B cell (primary cell): Measurements from ENCODE around the gene VPS39. TPM values are rescaled to one million over a fixed set of nuclear protein-coding genes. Genes with fewer than 3 reads are reported as not detected.

Experiments used
- ATAC-seq: fragments of 200-7000 bp; cut with Tn5 transposase; one replicate; pipeline ENCODE4 v1.10.0; 2021; ENCODE audit warnings: low read depth, mild to moderate bottlenecking, moderate number of reproducible peaks, moderate library complexity
- CTCF ChIA-PET: fragments of 350-600 bp; sonication (Branson Sonifier 250); formaldehyde crosslinking; loops from one replicate; lab custom pipeline; 2021; ENCODE audit warnings: antibody characterized with exemption, inconsistent platforms; lab: Charles Lee
- POLR2A ChIA-PET: fragments of 350-600 bp; sonication (Branson Sonifier 250); formaldehyde crosslinking; loops from one replicate; lab custom pipeline; 2021; ENCODE audit warnings: antibody characterized with exemption; lab: Charles Lee
- DNase-seq: peaks from one replicate; pipeline ENCODE4 v3.0.0; 2013
- H2AFZ ChIP-seq: 2 replicates; pipeline ENCODE4 v1.6.1; 2012; ENCODE audit warnings: mild to moderate bottlenecking, low read depth, low read length; ENCODE audit not compliant: insufficient read depth, poor library complexity, severe bottlenecking
- H3K27ac ChIP-seq, 2 donors: 1 replicate in 1 of 2; 2 replicates in 1 of 2; pipeline ENCODE4 v1.5.1; 2012 to 2013; ENCODE audit warnings: low read length in 2 of 2, mild to moderate bottlenecking in 2 of 2, moderate library complexity in 1 of 2
- H3K27me3 ChIP-seq, 4 experiments: fragments of 200-600 bp in 1 of 4; sonication (generic) in 1 of 4; replicated peaks in 1 of 4; 1 replicate in 2 of 4; 2 replicates in 2 of 4; pipeline versions ENCODE4 v1.6.1 to v1.7.0; 2013 to 2016; ENCODE audit warnings: low read length in 3 of 4, mild to moderate bottlenecking in 2 of 4, mixed read lengths in 1 of 4, moderate library complexity in 1 of 4; ENCODE audit not compliant: insufficient read depth in 4 of 4, control insufficient read depth in 3 of 4; ENCODE audit errors: control extremely low read depth in 1 of 4
- H3K36me3 ChIP-seq, 2 experiments: replicated peaks in 1 of 2; 1 replicate in 1 of 2; 2 replicates in 1 of 2; pipeline versions ENCODE4 v1.6.1 to v1.7.1; 2013; ENCODE audit warnings: low read length in 1 of 2; ENCODE audit not compliant: insufficient read depth in 2 of 2, control insufficient read depth in 1 of 2; ENCODE audit errors: control extremely low read depth in 1 of 2, extremely low read depth in 1 of 2
- H3K4me1 ChIP-seq, 2 donors: fragments of 200-600 bp in 1 of 2; sonication (generic) in 1 of 2; 1 replicate in 1 of 2; 2 replicates in 1 of 2; pipeline versions ENCODE4 v1.5.1 to v1.6.1; 2013 to 2017; ENCODE audit warnings: low read length in 2 of 2; ENCODE audit not compliant: control insufficient read depth in 2 of 2, insufficient read depth in 2 of 2
- H3K4me2 ChIP-seq: replicated peaks from 2 replicates; pipeline ENCODE3; 2012; ENCODE audit warnings: mild to moderate bottlenecking, low read depth, low read length; ENCODE audit not compliant: poor library complexity, severe bottlenecking
- H3K4me3 ChIP-seq, 5 experiments: fragments of 200-600 bp in 1 of 5; sonication (generic) in 1 of 5; 1 replicate in 3 of 5; 2 replicates in 2 of 5; pipeline versions ENCODE4 v1.5.1 to v1.7.0; 2011 to 2016; ENCODE audit warnings: low read length in 4 of 5, mild to moderate bottlenecking in 4 of 5, low read depth in 2 of 5, control low read depth in 1 of 5, moderate library complexity in 1 of 5; ENCODE audit not compliant: insufficient read depth in 1 of 5; ENCODE audit errors: control extremely low read depth in 1 of 5, extremely low read depth in 1 of 5
- H3K79me2 ChIP-seq: fragments of 200-600 bp; sonication (generic); one replicate; pipeline ENCODE4 v1.6.0; 2016; ENCODE audit warnings: low read length; ENCODE audit not compliant: control insufficient read depth, insufficient read depth
- H3K9ac ChIP-seq: fragments of 200-600 bp; sonication (generic); 2 replicates; pipeline ENCODE4 v1.6.1; 2017; ENCODE audit warnings: mild to moderate bottlenecking, low read length, moderate library complexity
- H3K9me3 ChIP-seq, 3 donors: one replicate each; pipeline versions ENCODE4 v1.6.1 to v1.7.1; 2013; ENCODE audit warnings: low read length in 2 of 3; ENCODE audit not compliant: control insufficient read depth in 2 of 3, insufficient read depth in 1 of 3; ENCODE audit errors: control extremely low read depth in 1 of 3
- H4K20me1 ChIP-seq: 2 replicates; pipeline ENCODE4 v1.6.0; 2012; ENCODE audit warnings: mild to moderate bottlenecking, low read length; ENCODE audit not compliant: insufficient read depth, control insufficient read depth, poor library complexity, severe bottlenecking
- H3K27ac Mint-ChIP-seq: one replicate; pipeline ENCODE4 v1.8.0; 2021; ENCODE audit warnings: mixed read lengths
- H3K27me3 Mint-ChIP-seq: one replicate; pipeline ENCODE4 v1.8.0; 2021; ENCODE audit warnings: mixed read lengths
- H3K4me1 Mint-ChIP-seq: one replicate; pipeline ENCODE4 v1.8.0; 2021; ENCODE audit warnings: mixed read lengths
- H3K4me3 Mint-ChIP-seq: one replicate; pipeline ENCODE4 v1.8.0; 2021; ENCODE audit warnings: mixed read lengths
- H3K9me3 Mint-ChIP-seq: one replicate; pipeline ENCODE4 v1.8.0; 2022; ENCODE audit warnings: mixed read lengths; ENCODE audit not compliant: insufficient read depth
- EZH2 ChIP-seq: IDR thresholded peaks from 2 replicates; pipeline ENCODE4 v1.6.1; 2012; ENCODE audit warnings: borderline replicate concordance, low read depth, mild to moderate bottlenecking, moderate library complexity, low read length; ENCODE audit not compliant: insufficient read depth, poor library complexity, severe bottlenecking
- WGBS: methylation state at CpG from one replicate; pipeline ENCODE4 v1.1.5; 2013; ENCODE audit warnings: missing lambda C conversion rate; ENCODE audit not compliant: insufficient coverage; 5-methylcytosine and 5-hydroxymethylcytosine counted together
- intact Hi-C: fragments of 100-400 bp; cut with micrococcal nuclease; formaldehyde crosslinking; loops from one replicate; pipeline ENCODE4 v1.10.0; 2022
- polyA plus RNA-seq: library from polyadenylated mRNA; depleted of rRNA; stranded (reverse); fragments of >200 nt; gene quantifications from 2 replicates; pipeline ENCODE4 v1.2.3, GENCODE V29; 2012
- total RNA-seq, 2 donors: library from RNA; stranded (reverse); fragments of 120-200 nt in 1 of 2; gene quantifications; 1 replicate in 1 of 2; 2 replicates in 1 of 2; pipeline versions ENCODE4 v1.2.3 to v1.2.4, GENCODE V29; 2013 to 2022
- TF ChIP-seq, protein P1 (sequence below): fragments of 200-600 bp; IDR thresholded peaks from one replicate; pipeline ENCODE4 v1.8.0; 2022; ENCODE audit warnings: antibody characterized with exemption, mild to moderate bottlenecking

VPS39 gene
- total and polyA plus RNA-seq, 2 donors (not counting 1 experiment from before 2014, with no cell fraction given) = 82.8 to 145 TPM

DNA sequence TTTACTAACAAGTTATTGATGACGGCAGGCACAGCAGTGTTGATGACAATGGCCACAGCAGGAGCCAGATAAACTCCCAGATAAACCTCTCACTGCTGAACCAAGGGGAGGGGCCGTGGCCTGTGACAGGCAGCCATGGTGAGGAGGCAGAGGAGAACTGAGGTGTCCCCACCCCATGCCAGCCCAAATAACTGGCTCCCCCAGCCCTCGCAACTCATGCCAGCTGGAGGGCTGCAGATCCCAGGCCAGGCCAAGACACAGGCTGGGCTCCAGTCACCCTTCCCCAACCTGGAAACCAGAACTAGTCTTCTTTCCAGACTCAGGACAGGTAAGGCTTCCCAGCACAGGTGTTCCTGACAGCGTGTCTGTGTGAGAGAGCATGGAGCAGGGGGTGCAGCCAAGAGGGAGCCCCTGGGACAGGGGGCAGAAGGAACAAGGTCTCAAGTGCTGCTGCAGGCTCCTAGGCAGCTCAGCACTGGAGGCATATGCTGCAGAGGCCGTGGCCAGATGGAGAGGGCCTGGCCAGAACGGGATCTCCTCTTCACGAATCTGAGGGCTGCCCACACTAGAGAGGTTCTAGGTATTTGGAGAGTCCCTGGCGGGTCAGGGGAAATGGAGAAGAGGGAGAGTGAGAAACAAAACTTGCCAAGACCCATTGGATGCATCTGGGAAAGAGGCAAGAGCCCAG is 67.6 kb downstream of the VPS39 start:
- no peak overlapping the region for H2AFZ ChIP-seq
- no peaks in the 10 kb centered on the region for H3K9me3 ChIP-seq
- H3K9ac ChIP-seq = no peak overlapping the region
- Mint-ChIP-seq H3K4me3 (no peak overlapping the region), H3K4me1 (no peaks in the 10 kb centered on the region), H3K9me3 (no peaks in the 10 kb centered on the region), H3K27ac (no peak overlapping the region), H3K27me3 (peaks cover 7% of the 10 kb centered on the region)
- H3K4me2 ChIP-seq = no peak overlapping the region
- 86% methylated on average over 6 of the region's 8 CpGs for WGBS
- peaks cover 0 to 3% (median 0%) of the 10 kb centered on the region in 4 experiments for H3K27me3 ChIP-seq
- TF ChIP-seq EZH2 = no peak
- TF ChIP-seq, protein P1, sequence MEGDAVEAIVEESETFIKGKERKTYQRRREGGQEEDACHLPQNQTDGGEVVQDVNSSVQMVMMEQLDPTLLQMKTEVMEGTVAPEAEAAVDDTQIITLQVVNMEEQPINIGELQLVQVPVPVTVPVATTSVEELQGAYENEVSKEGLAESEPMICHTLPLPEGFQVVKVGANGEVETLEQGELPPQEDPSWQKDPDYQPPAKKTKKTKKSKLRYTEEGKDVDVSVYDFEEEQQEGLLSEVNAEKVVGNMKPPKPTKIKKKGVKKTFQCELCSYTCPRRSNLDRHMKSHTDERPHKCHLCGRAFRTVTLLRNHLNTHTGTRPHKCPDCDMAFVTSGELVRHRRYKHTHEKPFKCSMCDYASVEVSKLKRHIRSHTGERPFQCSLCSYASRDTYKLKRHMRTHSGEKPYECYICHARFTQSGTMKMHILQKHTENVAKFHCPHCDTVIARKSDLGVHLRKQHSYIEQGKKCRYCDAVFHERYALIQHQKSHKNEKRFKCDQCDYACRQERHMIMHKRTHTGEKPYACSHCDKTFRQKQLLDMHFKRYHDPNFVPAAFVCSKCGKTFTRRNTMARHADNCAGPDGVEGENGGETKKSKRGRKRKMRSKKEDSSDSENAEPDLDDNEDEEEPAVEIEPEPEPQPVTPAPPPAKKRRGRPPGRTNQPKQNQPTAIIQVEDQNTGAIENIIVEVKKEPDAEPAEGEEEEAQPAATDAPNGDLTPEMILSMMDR = no peak
- intact Hi-C loops = no loop called here
- H3K36me3 ChIP-seq = no peaks in the 10 kb centered on the region
- no peaks in the 10 kb centered on the region for H4K20me1 ChIP-seq
- POLR2A ChIA-PET = no interaction called here
- no peak for DNase-seq
- no peak overlapping the region for H3K4me3 ChIP-seq
- ATAC-seq = no peak
- no peak overlapping the region for H3K27ac ChIP-seq
- CTCF ChIA-PET = no interaction called here
- no peaks in the 10 kb centered on the region for H3K79me2 ChIP-seq
- H3K4me1 ChIP-seq = no peaks in the 10 kb centered on the region

DNA sequence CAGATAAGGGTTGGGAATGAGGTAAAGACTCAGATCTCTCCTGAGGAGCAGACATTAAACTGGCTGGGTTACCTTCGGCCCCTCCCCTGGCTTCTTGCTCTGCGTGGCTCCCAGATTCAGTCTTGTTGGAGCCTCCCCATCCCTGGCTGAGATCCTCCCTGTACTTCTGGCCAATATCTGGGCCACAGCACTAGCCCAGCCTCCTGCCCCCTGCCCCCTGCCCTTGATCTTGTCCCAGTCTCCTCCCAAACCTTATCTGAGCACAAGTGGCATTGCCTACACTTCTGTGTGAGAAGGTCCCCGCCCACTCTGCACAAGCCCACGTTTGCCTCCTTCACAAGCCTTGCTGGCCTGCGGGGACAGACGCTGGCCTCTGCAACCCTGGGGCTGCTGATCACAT is 68.5 kb downstream of the VPS39 start:
- ATAC-seq (no peak), DNase-seq (no peak)
- Mint-ChIP-seq H3K4me3 (no peak overlapping the region), H3K27me3 (peaks cover 4% of the 10 kb centered on the region), H3K27ac (no peak overlapping the region), H3K4me1 (no peaks in the 10 kb centered on the region), H3K9me3 (no peaks in the 10 kb centered on the region)
- Histone ChIP-seq H3K4me2 (no peak overlapping the region), H3K27ac (no peak overlapping the region), H3K79me2 (no peaks in the 10 kb centered on the region), H3K9ac (no peak overlapping the region), H3K4me3 (no peak overlapping the region), H3K9me3 (no peaks in the 10 kb centered on the region), H4K20me1 (no peaks in the 10 kb centered on the region), H3K36me3 (no peaks in the 10 kb centered on the region), H3K4me1 (no peaks in the 10 kb centered on the region), H2AFZ (no peak overlapping the region), H3K27me3 (peaks cover 0 to 3% (median 0%) of the 10 kb centered on the region in 4 experiments)
- intact Hi-C loops = no loop called here
- ChIA-PET CTCF (interaction anchor here (1.3 to 1.5 kb wide), 3 partner anchors 52 to 150 kb away, joined by 3 to 8 read pairs (median 3); no protein-coding TSS in a partner anchor), POLR2A (no interaction called here)
- no peak for TF ChIP-seq EZH2
- TF ChIP-seq, protein P1 = no peak
- 91% methylated on average over 6 of the region's 6 CpGs for WGBS
